B cell (primary cell): Measurements from ENCODE around the gene LBX2. TPM values are rescaled to one million over a fixed set of nuclear protein-coding genes. Genes with fewer than 3 reads are reported as not detected.
A peak's percentile ranks its signal among the peaks of the same experiment; 100 is the strongest.

Experiments
- ATAC-seq: fragments of 200-7000 bp; cut with Tn5 transposase; one replicate; pipeline ENCODE4 v1.10.0; 2021; ENCODE audit warnings: low read depth, mild to moderate bottlenecking, moderate number of reproducible peaks, moderate library complexity
- CTCF ChIA-PET: fragments of 350-600 bp; sonication (Branson Sonifier 250); formaldehyde crosslinking; loops from one replicate; lab custom pipeline; 2021; ENCODE audit warnings: antibody characterized with exemption, inconsistent platforms; lab: Charles Lee
- POLR2A ChIA-PET: fragments of 350-600 bp; sonication (Branson Sonifier 250); formaldehyde crosslinking; loops from one replicate; lab custom pipeline; 2021; ENCODE audit warnings: antibody characterized with exemption; lab: Charles Lee
- DNase-seq: peaks from one replicate; pipeline ENCODE4 v3.0.0; 2013
- H2AFZ ChIP-seq: 2 replicates; pipeline ENCODE4 v1.6.1; 2012; ENCODE audit warnings: mild to moderate bottlenecking, low read depth, low read length; ENCODE audit not compliant: insufficient read depth, poor library complexity, severe bottlenecking
- H3K27ac ChIP-seq, 2 donors: 1 replicate in 1 of 2; 2 replicates in 1 of 2; pipeline ENCODE4 v1.5.1; 2012 to 2013; ENCODE audit warnings: low read length in 2 of 2, mild to moderate bottlenecking in 2 of 2, moderate library complexity in 1 of 2
- H3K27me3 ChIP-seq, 4 experiments: fragments of 200-600 bp in 1 of 4; sonication (generic) in 1 of 4; replicated peaks in 1 of 4; 1 replicate in 2 of 4; 2 replicates in 2 of 4; pipeline versions ENCODE4 v1.6.1 to v1.7.0; 2013 to 2016; ENCODE audit warnings: low read length in 3 of 4, mild to moderate bottlenecking in 2 of 4, mixed read lengths in 1 of 4, moderate library complexity in 1 of 4; ENCODE audit not compliant: insufficient read depth in 4 of 4, control insufficient read depth in 3 of 4; ENCODE audit errors: control extremely low read depth in 1 of 4
- H3K36me3 ChIP-seq, 2 experiments: replicated peaks in 1 of 2; 1 replicate in 1 of 2; 2 replicates in 1 of 2; pipeline versions ENCODE4 v1.6.1 to v1.7.1; 2013; ENCODE audit warnings: low read length in 1 of 2; ENCODE audit not compliant: insufficient read depth in 2 of 2, control insufficient read depth in 1 of 2; ENCODE audit errors: control extremely low read depth in 1 of 2, extremely low read depth in 1 of 2
- H3K4me1 ChIP-seq, 2 donors: fragments of 200-600 bp in 1 of 2; sonication (generic) in 1 of 2; 1 replicate in 1 of 2; 2 replicates in 1 of 2; pipeline versions ENCODE4 v1.5.1 to v1.6.1; 2013 to 2017; ENCODE audit warnings: low read length in 2 of 2; ENCODE audit not compliant: control insufficient read depth in 2 of 2, insufficient read depth in 2 of 2
- H3K4me2 ChIP-seq: replicated peaks from 2 replicates; pipeline ENCODE3; 2012; ENCODE audit warnings: mild to moderate bottlenecking, low read depth, low read length; ENCODE audit not compliant: poor library complexity, severe bottlenecking
- H3K4me3 ChIP-seq, 5 experiments: fragments of 200-600 bp in 1 of 5; sonication (generic) in 1 of 5; 1 replicate in 3 of 5; 2 replicates in 2 of 5; pipeline versions ENCODE4 v1.5.1 to v1.7.0; 2011 to 2016; ENCODE audit warnings: low read length in 4 of 5, mild to moderate bottlenecking in 4 of 5, low read depth in 2 of 5, control low read depth in 1 of 5, moderate library complexity in 1 of 5; ENCODE audit not compliant: insufficient read depth in 1 of 5; ENCODE audit errors: control extremely low read depth in 1 of 5, extremely low read depth in 1 of 5
- H3K79me2 ChIP-seq: fragments of 200-600 bp; sonication (generic); one replicate; pipeline ENCODE4 v1.6.0; 2016; ENCODE audit warnings: low read length; ENCODE audit not compliant: control insufficient read depth, insufficient read depth
- H3K9ac ChIP-seq: fragments of 200-600 bp; sonication (generic); 2 replicates; pipeline ENCODE4 v1.6.1; 2017; ENCODE audit warnings: mild to moderate bottlenecking, low read length, moderate library complexity
- H3K9me3 ChIP-seq, 3 donors: one replicate each; pipeline versions ENCODE4 v1.6.1 to v1.7.1; 2013; ENCODE audit warnings: low read length in 2 of 3; ENCODE audit not compliant: control insufficient read depth in 2 of 3, insufficient read depth in 1 of 3; ENCODE audit errors: control extremely low read depth in 1 of 3
- H4K20me1 ChIP-seq: 2 replicates; pipeline ENCODE4 v1.6.0; 2012; ENCODE audit warnings: mild to moderate bottlenecking, low read length; ENCODE audit not compliant: insufficient read depth, control insufficient read depth, poor library complexity, severe bottlenecking
- H3K27ac Mint-ChIP-seq: one replicate; pipeline ENCODE4 v1.8.0; 2021; ENCODE audit warnings: mixed read lengths
- H3K27me3 Mint-ChIP-seq: one replicate; pipeline ENCODE4 v1.8.0; 2021; ENCODE audit warnings: mixed read lengths
- H3K4me1 Mint-ChIP-seq: one replicate; pipeline ENCODE4 v1.8.0; 2021; ENCODE audit warnings: mixed read lengths
- H3K4me3 Mint-ChIP-seq: one replicate; pipeline ENCODE4 v1.8.0; 2021; ENCODE audit warnings: mixed read lengths
- H3K9me3 Mint-ChIP-seq: one replicate; pipeline ENCODE4 v1.8.0; 2022; ENCODE audit warnings: mixed read lengths; ENCODE audit not compliant: insufficient read depth
- CTCF ChIP-seq: fragments of 200-600 bp; IDR thresholded peaks from one replicate; pipeline ENCODE4 v1.8.0; 2022; ENCODE audit warnings: antibody characterized with exemption, mild to moderate bottlenecking
- EZH2 ChIP-seq: IDR thresholded peaks from 2 replicates; pipeline ENCODE4 v1.6.1; 2012; ENCODE audit warnings: borderline replicate concordance, low read depth, mild to moderate bottlenecking, moderate library complexity, low read length; ENCODE audit not compliant: insufficient read depth, poor library complexity, severe bottlenecking
- WGBS: methylation state at CpG from one replicate; pipeline ENCODE4 v1.1.5; 2013; ENCODE audit warnings: missing lambda C conversion rate; ENCODE audit not compliant: insufficient coverage; 5-methylcytosine and 5-hydroxymethylcytosine counted together
- intact Hi-C: fragments of 100-400 bp; cut with micrococcal nuclease; formaldehyde crosslinking; loops from one replicate; pipeline ENCODE4 v1.10.0; 2022
- polyA plus RNA-seq: library from polyadenylated mRNA; depleted of rRNA; stranded (reverse); fragments of >200 nt; gene quantifications from 2 replicates; pipeline ENCODE4 v1.2.3, GENCODE V29; 2012
- total RNA-seq, 2 donors: library from RNA; stranded (reverse); fragments of 120-200 nt in 1 of 2; gene quantifications; 1 replicate in 1 of 2; 2 replicates in 1 of 2; pipeline versions ENCODE4 v1.2.3 to v1.2.4, GENCODE V29; 2013 to 2022

LBX2 gene
- total and polyA plus RNA-seq, 2 donors (not counting 1 experiment from before 2014, with no cell fraction given) = 1.1 to 2.0 TPM

GRCh38 chr2:74498500-74499266 lies 720 bp downstream of the LBX2 start:
- Histone ChIP-seq H2AFZ (peak overlapping the region; percentile 64), H3K9me3 (peaks cover 0 to 30% (median 0%) of the 10 kb centered on the region in 3 donors), H3K36me3 (peaks cover 0 to 7% of the 10 kb centered on the region in 2 experiments), H3K79me2 (no peaks in the 10 kb centered on the region), H4K20me1 (no peaks in the 10 kb centered on the region), H3K27me3 (peaks cover 0 to 67% (median 36%) of the 10 kb centered on the region in 4 experiments), H3K4me3 (peak overlapping the region; percentile 26 to 69 (median 38)), H3K9ac (peak overlapping the region; percentile 70), H3K27ac (no peak overlapping the region), H3K4me1 (peaks cover 46 to 49% of the 10 kb centered on the region in 2 donors), H3K4me2 (peak overlapping the region; percentile 91)
- H3K4me3 Mint-ChIP-seq = peak overlapping the region; percentile 92
- intact Hi-C loops = loop anchor here (5.0 kb wide), 1 partner anchor 34 kb away; no protein-coding TSS in a partner anchor
- DNase-seq (peak; percentile 60), ATAC-seq (no peak)
- peaks cover 45% of the 10 kb centered on the region for H3K4me1 Mint-ChIP-seq
- WGBS = 3% methylated on average over 36 of the region's 41 CpGs
- ChIA-PET POLR2A (interaction anchor here (0.6 to 1.9 kb wide), 4 partner anchors 8 to 150 kb away, joined by 3 to 7 read pairs (median 4); partner anchors contain the start of gene PCGF1), CTCF (interaction anchor here (0.6 to 1.7 kb wide), 3 partner anchors 8 to 62 kb away, joined by 3 to 6 read pairs (median 4); partner anchors contain the start of gene PCGF1)
- no peak for TF ChIP-seq EZH2
- TF ChIP-seq CTCF = no peak
- no peaks in the 10 kb centered on the region for H3K9me3 Mint-ChIP-seq
- peaks cover 50% of the 10 kb centered on the region for H3K27me3 Mint-ChIP-seq
- peak overlapping the region; percentile 64 for H3K27ac Mint-ChIP-seq
